K562 (cell line): ENCODE data around the gene TXNRD2. TPM values are rescaled to one million over a fixed set of nuclear protein-coding genes. Genes with fewer than 3 reads are reported as not detected.

Experiments
- ATF4 ChIP-seq: fragments of 450-650 bp; formaldehyde crosslinking; IDR thresholded peaks from 2 replicates; pipeline ENCODE4 v1.4.0; 2022; ENCODE audit warnings: mild to moderate bottlenecking, moderate library complexity
- BCL6 ChIP-seq: fragments of 250-450 bp; sonication (Bioruptor Pico); IDR thresholded peaks from 2 replicates; pipeline ENCODE4 v1.4.0; 2020
- FIP1L1 ChIP-seq: fragments of 200-400 bp; formaldehyde crosslinking; IDR thresholded peaks from 2 replicates; pipeline ENCODE4 v1.6.1; 2018; ENCODE audit warnings: mild to moderate bottlenecking, low read depth, low read length; ENCODE audit not compliant: poor library complexity, severe bottlenecking
- KDM1A ChIP-seq, 2 experiments: fragments of 450-650 bp; IDR thresholded peaks; 2 replicates each; pipeline ENCODE4 v1.6.1; 2016; ENCODE audit warnings: mild to moderate bottlenecking in 2 of 2
- PML ChIP-seq: IDR thresholded peaks from 2 replicates; pipeline ENCODE4 v1.6.1; 2012; ENCODE audit warnings: low read length, inconsistent platforms
- RREB1 ChIP-seq: fragments of 250-450 bp; sonication (Bioruptor Pico); IDR thresholded peaks from 2 replicates; pipeline ENCODE4 v1.4.0; 2020
- SMAD4 ChIP-seq: fragments of 250-450 bp; sonication (Bioruptor Pico); conservative IDR thresholded peaks from 2 replicates; pipeline ENCODE4 v1.8.0; 2021; ENCODE audit warnings: inconsistent platforms, mild to moderate bottlenecking, moderate library complexity
- VEZF1 ChIP-seq: fragments of 200-800 bp; sonication (Bioruptor generic); IDR thresholded peaks from 2 replicates; pipeline ENCODE4 v1.6.1; 2017; ENCODE audit warnings: missing genetic modification characterization, missing compliant biosample characterization
- ZNF133 ChIP-seq: fragments of 250-450 bp; sonication (Bioruptor Pico); IDR thresholded peaks from 2 replicates; pipeline ENCODE4 v1.4.0; 2020; ENCODE audit warnings: mild to moderate bottlenecking
- ZNF445 ChIP-seq: fragments of 250-450 bp; sonication (Bioruptor Pico); IDR thresholded peaks from 2 replicates; pipeline ENCODE4 v1.4.0; 2020; ENCODE audit warnings: low read depth, mild to moderate bottlenecking, moderate library complexity
- polyA plus RNA-seq, 8 experiments: library from polyadenylated mRNA; depleted of rRNA in 4 of 8; stranded (reverse) in 5 of 8; unstranded in 3 of 8; fragments of >200 nt; fragmentation: Nextera tagmentation in 2 of 8; fragmentation: Illumina TruSeq in 1 of 8; extraction: Ambion mirVana in 2 of 8; extraction: Trizol in 1 of 8; gene quantifications; 2 replicates each; pipeline versions ENCODE4 v1.2.1 to v1.2.3, GENCODE V29; 2011 to 2014; ENCODE audit warnings: inconsistent platforms in 1 of 8, missing spikeins in 1 of 8
- total RNA-seq, 7 experiments: library from RNA; depleted of rRNA in 6 of 7; stranded (reverse); fragments of >200 nt in 6 of 7; fragmentation: Illumina TruSeq in 2 of 7; extraction: Trizol in 2 of 7; gene quantifications; 2 replicates each; pipeline versions ENCODE4 v1.2.1 to v1.2.3, GENCODE V29; 2011 to 2021; ENCODE audit warnings: low replicate concordance in 1 of 7
- TF ChIP-seq, protein P1 (sequence below): fragments of 250-450 bp; sonication (Bioruptor Pico); IDR thresholded peaks from 2 replicates; pipeline ENCODE4 v1.9.0; 2021; ENCODE audit warnings: mild to moderate bottlenecking, inconsistent platforms
- TF ChIP-seq, protein P2 (sequence below): fragments of 450-650 bp; IDR thresholded peaks from 2 replicates; pipeline ENCODE4 v1.6.1; 2018; ENCODE audit not compliant: partially characterized antibody

The TXNRD2 gene
- total and polyA plus RNA-seq, 9 of the 15 experiments (the other 6 are each of a cell fraction or from before 2014, with no cell fraction given), result 3.3 to 80.2 (median 49.4) TPM

DNA sequence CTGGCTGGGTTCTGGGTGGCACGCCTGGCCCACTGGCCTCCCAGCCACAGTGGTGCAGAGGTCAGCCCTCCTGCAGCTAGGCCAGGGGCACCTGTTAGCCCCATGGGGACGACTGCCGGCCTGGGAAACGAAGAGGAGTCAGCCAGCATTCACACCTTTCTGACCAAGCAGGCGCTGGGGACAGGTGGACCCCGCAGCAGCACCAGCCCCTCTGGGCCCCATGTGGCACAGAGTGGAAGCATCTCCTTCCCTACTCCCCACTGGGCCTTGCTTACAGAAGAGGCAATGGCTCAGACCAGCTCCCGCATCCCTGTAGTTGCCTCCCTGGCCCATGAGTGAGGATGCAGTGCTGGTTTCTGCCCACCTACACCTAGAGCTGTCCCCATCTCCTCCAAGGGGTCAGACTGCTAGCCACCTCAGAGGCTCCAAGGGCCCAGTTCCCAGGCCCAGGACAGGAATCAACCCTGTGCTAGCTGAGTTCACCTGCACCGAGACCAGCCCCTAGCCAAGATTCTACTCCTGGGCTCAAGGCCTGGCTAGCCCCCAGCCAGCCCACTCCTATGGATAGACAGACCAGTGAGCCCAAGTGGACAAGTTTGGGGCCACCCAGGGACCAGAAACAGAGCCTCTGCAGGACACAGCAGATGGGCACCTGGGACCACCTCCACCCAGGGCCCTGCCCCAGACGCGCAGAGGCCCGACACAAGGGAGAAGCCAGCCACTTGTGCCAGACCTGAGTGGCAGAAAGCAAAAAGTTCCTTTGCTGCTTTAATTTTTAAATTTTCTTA lies 27.7 kb upstream of the TXNRD2 start (continued):
- peak; percentile 64; the same call in 1 of the 2 replicates for TF ChIP-seq ATF4 (CRISPR knock-in tag)
- TF ChIP-seq ZNF445 (CRISPR knock-in tag), result 0 out of 2 replicates have a peak, but pooled peaks have one; percentile 13
- no peak for TF ChIP-seq ZNF133 (CRISPR knock-in tag)
- TF ChIP-seq SMAD4 (CRISPR knock-in tag), result no peak
- TF ChIP-seq FIP1L1, result no peak
- TF ChIP-seq PML, result peak; percentile 8; the same call in 1 of the 2 replicates
- TF ChIP-seq VEZF1, result no peak
- TF ChIP-seq, protein P1, sequence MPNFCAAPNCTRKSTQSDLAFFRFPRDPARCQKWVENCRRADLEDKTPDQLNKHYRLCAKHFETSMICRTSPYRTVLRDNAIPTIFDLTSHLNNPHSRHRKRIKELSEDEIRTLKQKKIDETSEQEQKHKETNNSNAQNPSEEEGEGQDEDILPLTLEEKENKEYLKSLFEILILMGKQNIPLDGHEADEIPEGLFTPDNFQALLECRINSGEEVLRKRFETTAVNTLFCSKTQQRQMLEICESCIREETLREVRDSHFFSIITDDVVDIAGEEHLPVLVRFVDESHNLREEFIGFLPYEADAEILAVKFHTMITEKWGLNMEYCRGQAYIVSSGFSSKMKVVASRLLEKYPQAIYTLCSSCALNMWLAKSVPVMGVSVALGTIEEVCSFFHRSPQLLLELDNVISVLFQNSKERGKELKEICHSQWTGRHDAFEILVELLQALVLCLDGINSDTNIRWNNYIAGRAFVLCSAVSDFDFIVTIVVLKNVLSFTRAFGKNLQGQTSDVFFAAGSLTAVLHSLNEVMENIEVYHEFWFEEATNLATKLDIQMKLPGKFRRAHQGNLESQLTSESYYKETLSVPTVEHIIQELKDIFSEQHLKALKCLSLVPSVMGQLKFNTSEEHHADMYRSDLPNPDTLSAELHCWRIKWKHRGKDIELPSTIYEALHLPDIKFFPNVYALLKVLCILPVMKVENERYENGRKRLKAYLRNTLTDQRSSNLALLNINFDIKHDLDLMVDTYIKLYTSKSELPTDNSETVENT (CRISPR knock-in tag), result peak; percentile 62
- TF ChIP-seq RREB1 (CRISPR knock-in tag), result 0 out of 2 replicates have a peak, but pooled peaks have one; percentile 33
- TF ChIP-seq, protein P2, sequence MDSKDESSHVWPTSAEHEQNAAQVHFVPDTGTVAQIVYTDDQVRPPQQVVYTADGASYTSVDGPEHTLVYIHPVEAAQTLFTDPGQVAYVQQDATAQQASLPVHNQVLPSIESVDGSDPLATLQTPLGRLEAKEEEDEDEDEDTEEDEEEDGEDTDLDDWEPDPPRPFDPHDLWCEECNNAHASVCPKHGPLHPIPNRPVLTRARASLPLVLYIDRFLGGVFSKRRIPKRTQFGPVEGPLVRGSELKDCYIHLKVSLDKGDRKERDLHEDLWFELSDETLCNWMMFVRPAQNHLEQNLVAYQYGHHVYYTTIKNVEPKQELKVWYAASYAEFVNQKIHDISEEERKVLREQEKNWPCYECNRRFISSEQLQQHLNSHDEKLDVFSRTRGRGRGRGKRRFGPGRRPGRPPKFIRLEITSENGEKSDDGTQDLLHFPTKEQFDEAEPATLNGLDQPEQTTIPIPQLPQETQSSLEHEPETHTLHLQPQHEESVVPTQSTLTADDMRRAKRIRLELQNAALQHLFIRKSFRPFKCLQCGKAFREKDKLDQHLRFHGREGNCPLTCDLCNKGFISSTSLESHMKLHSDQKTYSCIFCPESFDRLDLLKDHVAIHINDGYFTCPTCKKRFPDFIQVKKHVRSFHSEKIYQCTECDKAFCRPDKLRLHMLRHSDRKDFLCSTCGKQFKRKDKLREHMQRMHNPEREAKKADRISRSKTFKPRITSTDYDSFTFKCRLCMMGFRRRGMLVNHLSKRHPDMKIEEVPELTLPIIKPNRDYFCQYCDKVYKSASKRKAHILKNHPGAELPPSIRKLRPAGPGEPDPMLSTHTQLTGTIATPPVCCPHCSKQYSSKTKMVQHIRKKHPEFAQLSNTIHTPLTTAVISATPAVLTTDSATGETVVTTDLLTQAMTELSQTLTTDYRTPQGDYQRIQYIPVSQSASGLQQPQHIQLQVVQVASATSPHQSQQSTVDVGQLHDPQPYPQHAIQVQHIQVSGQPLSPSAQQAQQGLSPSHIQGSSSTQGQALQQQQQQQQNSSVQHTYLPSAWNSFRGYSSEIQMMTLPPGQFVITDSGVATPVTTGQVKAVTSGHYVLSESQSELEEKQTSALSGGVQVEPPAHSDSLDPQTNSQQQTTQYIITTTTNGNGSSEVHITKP, result no peak
- no peak for TF ChIP-seq KDM1A (IDR thresholded peaks at IDR 0.05)
- TF ChIP-seq BCL6 (CRISPR knock-in tag), result no peak
